Neural cell (in vitro differentiated cells): ENCODE results near the gene ESYT3. TPM values are rescaled to one million over a fixed set of nuclear protein-coding genes. Genes with fewer than 3 reads are reported as not detected.
"Not testable (repeated sequence)": the region's sequence is repeated elsewhere in the genome, so short reads cannot be mapped to it uniquely, and the experiment has no call there.

Experiments
- H2AFZ ChIP-seq: fragments of 200-600, 300-800 bp; sonication (generic), shearing (Covaris generic); 2 replicates; pipeline ENCODE4 v1.6.0; 2014; ENCODE audit warnings: low read depth, mild to moderate bottlenecking, antibody characterized with exemption, low read length, moderate library complexity
- H3F3A ChIP-seq: fragments of 200-600 bp; shearing (Covaris generic); 2 replicates; pipeline ENCODE4 v1.6.1; 2016; ENCODE audit warnings: mild to moderate bottlenecking, moderate library complexity, mixed read lengths, antibody characterized with exemption, low read length; ENCODE audit not compliant: insufficient read depth, poor library complexity, severe bottlenecking
- H3K27ac ChIP-seq: fragments of 200-600, 300-800 bp; sonication (generic), shearing (Covaris generic); 2 replicates; pipeline ENCODE4 v1.5.1; 2014; ENCODE audit warnings: mild to moderate bottlenecking, low read length, moderate library complexity
- H3K27me3 ChIP-seq: fragments of 300-800, 200-600 bp; sonication (generic), shearing (Covaris generic); 2 replicates; pipeline ENCODE4 v1.6.0; 2014; ENCODE audit warnings: mild to moderate bottlenecking, low read depth, low read length, moderate library complexity; ENCODE audit not compliant: insufficient read depth
- H3K36me3 ChIP-seq: fragments of 300-800, 200-600 bp; sonication (generic), shearing (Covaris generic); 2 replicates; pipeline ENCODE4 v1.5.1; 2014; ENCODE audit warnings: mild to moderate bottlenecking, antibody characterized with exemption, low read length, moderate library complexity; ENCODE audit not compliant: insufficient read depth
- H3K4me2 ChIP-seq: fragments of 300-800, 200-600 bp; sonication (generic), shearing (Covaris generic); 2 replicates; pipeline ENCODE4 v1.6.0; 2014; ENCODE audit warnings: mild to moderate bottlenecking, low read length
- H3K4me3 ChIP-seq: fragments of 300-800, 200-600 bp; sonication (generic), shearing (Covaris generic); 2 replicates; pipeline ENCODE4 v1.5.1; 2014; ENCODE audit warnings: mild to moderate bottlenecking, low read length, moderate library complexity
- H3K79me2 ChIP-seq: fragments of 200-600 bp; shearing (Covaris generic); replicated peaks from 2 replicates; pipeline ENCODE4 v1.6.0; 2014; ENCODE audit warnings: mild to moderate bottlenecking, low read length, moderate library complexity; ENCODE audit not compliant: insufficient read depth
- H3K9ac ChIP-seq: fragments of 300-800, 200-600 bp; sonication (generic), shearing (Covaris generic); 2 replicates; pipeline ENCODE4 v1.6.1; 2016; ENCODE audit warnings: mild to moderate bottlenecking, low read length, mixed read lengths
- H3K9me2 ChIP-seq: fragments of 200-600 bp; shearing (Covaris generic); 2 replicates; pipeline ENCODE4 v1.6.1; 2016; ENCODE audit warnings: mild to moderate bottlenecking, low read length, mixed read lengths; ENCODE audit not compliant: insufficient read depth
- H3K9me3 ChIP-seq: fragments of 200-600, 300-800 bp; sonication (generic), shearing (Covaris generic); 2 replicates; pipeline ENCODE4 v1.6.1; 2016; ENCODE audit warnings: mild to moderate bottlenecking, mixed run types, low read length, moderate library complexity, mixed read lengths
- H4K20me1 ChIP-seq: fragments of 200-600 bp; shearing (Covaris generic); 2 replicates; pipeline ENCODE4 v1.6.1; 2016; ENCODE audit warnings: mild to moderate bottlenecking, mixed run types; ENCODE audit not compliant: insufficient read depth
- CTCF ChIP-seq: fragments of 450-650 bp; IDR thresholded peaks from 2 replicates; pipeline ENCODE4 v1.5.1; 2014; ENCODE audit warnings: antibody characterized with exemption, mild to moderate bottlenecking, moderate library complexity; ENCODE audit not compliant: poor library complexity, severe bottlenecking
- EZH2 ChIP-seq: fragments of 200-600, 300-800 bp; shearing (Covaris generic), sonication (generic); IDR thresholded peaks from 2 replicates; pipeline ENCODE4 v1.6.1; 2014; ENCODE audit warnings: antibody characterized with exemption, low read length, borderline replicate concordance, mild to moderate bottlenecking; ENCODE audit not compliant: insufficient read depth, poor library complexity, severe bottlenecking
- POLR2AphosphoS5 ChIP-seq: IDR thresholded peaks from 2 replicates; pipeline ENCODE4 v1.6.1; 2012
- RAD21 ChIP-seq: fragments of 450-650 bp; conservative IDR thresholded peaks from 2 replicates; pipeline ENCODE4 v1.6.1; 2014; ENCODE audit warnings: antibody characterized with exemption, mild to moderate bottlenecking, moderate library complexity
- REST ChIP-seq: IDR thresholded peaks from 2 replicates; pipeline ENCODE4 v1.6.1; 2012; ENCODE audit warnings: borderline replicate concordance
- SMC3 ChIP-seq: fragments of 450-650 bp; conservative IDR thresholded peaks from 2 replicates; pipeline ENCODE4 v1.6.1; 2014; ENCODE audit warnings: antibody characterized with exemption, mild to moderate bottlenecking, moderate library complexity; ENCODE audit not compliant: poor library complexity
- polyA plus RNA-seq: library from polyadenylated mRNA; depleted of rRNA; stranded (reverse); fragments of >200 nt; gene quantifications from 2 replicates; pipeline ENCODE4 v1.2.3, GENCODE V29; 2014

The ESYT3 gene
- polyA plus RNA-seq, 1 donor from 2014 or later, result 0.33 TPM

- Histone ChIP-seq H3K9me2 (no peaks in the 10 kb centered on the region), H3F3A (no peaks in the 10 kb centered on the region), H3K9ac (no peak overlapping the region), H3K27ac (no peak overlapping the region), H3K4me3 (no peak overlapping the region), H3K79me2 (no peaks in the 10 kb centered on the region), H2AFZ (no peak overlapping the region), H3K27me3 (no peaks in the 10 kb centered on the region), H3K9me3 (no peaks in the 10 kb centered on the region), H3K36me3 (no peaks in the 10 kb centered on the region), H4K20me1 (no peaks in the 10 kb centered on the region), H3K4me2 (no peak overlapping the region)
- TF ChIP-seq RAD21 (no peak), EZH2 (no peak), POLR2AphosphoS5 (no peak), REST (no peak), CTCF (no peak)
Measured at GRCh38 chr3:138451595-138452162, 17.3 kb downstream of the ESYT3 start.

- H3K9ac ChIP-seq, result no peak overlapping the region
- H4K20me1 ChIP-seq, result no peaks in the 10 kb centered on the region
- no peaks in the 10 kb centered on the region for H3K27me3 ChIP-seq
- H3K79me2 ChIP-seq, result no peaks in the 10 kb centered on the region
- H3K27ac ChIP-seq, result no peak overlapping the region
- H3K36me3 ChIP-seq, result no peaks in the 10 kb centered on the region
- H3K4me3 ChIP-seq, result no peak overlapping the region
- H3K9me3 ChIP-seq, result no peaks in the 10 kb centered on the region
- TF ChIP-seq POLR2AphosphoS5 (no peak), SMC3 (no peak)
- H2AFZ ChIP-seq, result no peak overlapping the region
- H3K4me2 ChIP-seq, result no peak overlapping the region
- H3K9me2 ChIP-seq, result no peaks in the 10 kb centered on the region
- H3F3A ChIP-seq, result no peaks in the 10 kb centered on the region
Measured at GRCh38 chr3:138452436-138452835, 18.0 kb downstream of the ESYT3 start.

- H3K36me3 ChIP-seq, H3K9me3 ChIP-seq, H3K27ac ChIP-seq, H3K79me2 ChIP-seq, H3F3A ChIP-seq, H3K9ac ChIP-seq, H4K20me1 ChIP-seq, H3K9me2 ChIP-seq, H3K27me3 ChIP-seq, H2AFZ ChIP-seq, H3K4me2 ChIP-seq, H3K4me3 ChIP-seq: not testable (repeated sequence)
Measured at GRCh38 chr3:138453940-138454339, 19.5 kb downstream of the ESYT3 start.
